ENCODE measurements around the gene SUFU.

DNA sequence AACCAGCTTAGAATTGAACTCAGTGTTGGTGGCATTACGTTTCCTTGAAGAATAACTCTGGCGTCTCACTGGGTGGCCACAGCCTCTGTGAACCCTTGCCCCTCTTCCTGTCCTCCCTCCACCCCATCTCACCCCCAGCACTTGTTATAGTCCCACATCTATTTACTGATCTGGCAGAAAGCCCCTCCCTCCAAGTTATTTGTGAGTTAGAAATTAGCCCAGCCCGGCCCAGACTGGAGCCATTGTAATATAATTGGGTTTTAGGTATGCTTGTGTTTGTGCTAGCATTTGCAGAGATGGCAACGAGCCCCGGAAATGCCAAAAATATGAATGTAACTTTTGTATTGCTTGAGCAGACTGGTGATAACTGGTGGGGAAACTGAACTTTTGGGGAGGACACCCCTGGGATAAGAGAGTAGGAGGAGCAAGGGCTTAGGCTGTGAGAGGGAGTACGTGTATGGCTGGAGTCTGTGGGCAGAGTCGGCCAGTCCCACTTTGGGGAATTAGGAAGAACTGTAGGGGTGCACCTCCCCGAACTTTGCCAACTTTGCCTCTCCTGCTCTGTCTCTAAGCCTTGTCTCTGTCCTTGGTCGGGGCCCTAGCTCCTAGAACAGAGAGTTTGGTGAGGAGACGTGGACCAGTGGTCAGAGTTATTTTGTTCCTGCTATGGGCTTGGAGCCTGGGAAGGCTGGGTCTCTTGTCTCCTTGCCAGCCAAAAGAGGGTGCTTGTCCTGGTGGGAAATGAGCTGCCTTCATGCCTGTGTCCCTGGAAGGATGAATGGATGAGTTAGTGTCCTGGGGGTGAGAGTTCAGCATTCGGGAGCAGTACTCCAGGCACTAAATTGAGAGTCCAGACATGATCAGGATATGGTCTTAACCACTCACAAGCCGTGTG lies 121.2 kb downstream of the SUFU start:
- TF ChIP-seq, protein P1, sequence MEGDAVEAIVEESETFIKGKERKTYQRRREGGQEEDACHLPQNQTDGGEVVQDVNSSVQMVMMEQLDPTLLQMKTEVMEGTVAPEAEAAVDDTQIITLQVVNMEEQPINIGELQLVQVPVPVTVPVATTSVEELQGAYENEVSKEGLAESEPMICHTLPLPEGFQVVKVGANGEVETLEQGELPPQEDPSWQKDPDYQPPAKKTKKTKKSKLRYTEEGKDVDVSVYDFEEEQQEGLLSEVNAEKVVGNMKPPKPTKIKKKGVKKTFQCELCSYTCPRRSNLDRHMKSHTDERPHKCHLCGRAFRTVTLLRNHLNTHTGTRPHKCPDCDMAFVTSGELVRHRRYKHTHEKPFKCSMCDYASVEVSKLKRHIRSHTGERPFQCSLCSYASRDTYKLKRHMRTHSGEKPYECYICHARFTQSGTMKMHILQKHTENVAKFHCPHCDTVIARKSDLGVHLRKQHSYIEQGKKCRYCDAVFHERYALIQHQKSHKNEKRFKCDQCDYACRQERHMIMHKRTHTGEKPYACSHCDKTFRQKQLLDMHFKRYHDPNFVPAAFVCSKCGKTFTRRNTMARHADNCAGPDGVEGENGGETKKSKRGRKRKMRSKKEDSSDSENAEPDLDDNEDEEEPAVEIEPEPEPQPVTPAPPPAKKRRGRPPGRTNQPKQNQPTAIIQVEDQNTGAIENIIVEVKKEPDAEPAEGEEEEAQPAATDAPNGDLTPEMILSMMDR (conservative IDR thresholded peaks at IDR 0.05; ENCODE audit: low read depth, low read length), result no peak
- no peak for TF ChIP-seq RCOR1 (IDR thresholded peaks at IDR 0.05; ENCODE audit: insufficient replicate concordance, low read length)
- no peak for TF ChIP-seq POLR2A (IDR thresholded peaks at IDR 0.05; ENCODE audit: low read depth, low read length)
- TF ChIP-seq MAZ (IDR thresholded peaks at IDR 0.05; ENCODE audit: borderline replicate concordance, low read depth, low read length), result no peak

Measured in IMR-90 (cell line).